Left hindlimb (tissue), 1 donor: Measurements from ENCODE around the gene DPYSL5.

Experiments
- DNase-seq: peaks from one replicate; pipeline ENCODE4 v3.0.0-alpha.2; 2018

DPYSL5 gene

DNA sequence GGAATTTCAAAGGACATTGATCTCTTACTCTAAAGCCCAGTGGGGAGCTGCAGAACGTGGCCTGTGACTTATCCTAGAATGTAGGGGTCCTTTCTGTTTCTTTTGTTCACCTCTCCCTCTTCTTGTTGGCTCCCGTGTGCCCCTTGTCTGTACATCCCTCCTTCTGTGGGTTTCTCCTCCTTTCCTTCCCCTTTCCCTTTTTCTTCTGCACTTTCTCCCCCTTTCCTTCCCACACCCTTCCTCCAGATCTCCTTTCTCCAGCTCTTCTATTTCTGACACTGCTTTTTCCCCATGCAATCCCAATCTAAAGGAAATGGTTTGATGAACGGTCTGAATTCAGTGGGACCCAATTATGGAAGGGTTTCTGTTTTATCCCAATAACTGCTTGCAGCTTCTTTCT, 87.1 kb downstream of the DPYSL5 start:
- DNase-seq: no peak

DNA sequence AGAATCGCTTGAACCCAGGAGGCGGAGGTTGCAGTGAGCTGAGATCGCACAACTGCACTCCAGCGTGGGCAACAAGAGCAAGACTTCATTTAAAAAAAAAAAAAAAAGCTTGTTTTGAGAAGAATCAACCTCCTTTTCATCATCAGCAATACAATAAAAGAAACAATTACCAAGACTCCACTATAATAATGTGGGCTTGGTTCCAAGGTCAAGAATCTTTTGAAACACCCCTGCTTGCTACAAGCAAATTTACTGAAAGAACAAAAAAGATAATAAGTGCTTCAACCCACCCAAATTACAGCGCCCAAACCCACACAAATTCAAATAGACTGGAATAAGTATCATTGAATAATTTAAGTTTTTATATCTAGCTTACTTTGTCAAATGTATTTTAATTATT, 88.9 kb downstream of the DPYSL5 start:
- DNase-seq: no peak

DNA sequence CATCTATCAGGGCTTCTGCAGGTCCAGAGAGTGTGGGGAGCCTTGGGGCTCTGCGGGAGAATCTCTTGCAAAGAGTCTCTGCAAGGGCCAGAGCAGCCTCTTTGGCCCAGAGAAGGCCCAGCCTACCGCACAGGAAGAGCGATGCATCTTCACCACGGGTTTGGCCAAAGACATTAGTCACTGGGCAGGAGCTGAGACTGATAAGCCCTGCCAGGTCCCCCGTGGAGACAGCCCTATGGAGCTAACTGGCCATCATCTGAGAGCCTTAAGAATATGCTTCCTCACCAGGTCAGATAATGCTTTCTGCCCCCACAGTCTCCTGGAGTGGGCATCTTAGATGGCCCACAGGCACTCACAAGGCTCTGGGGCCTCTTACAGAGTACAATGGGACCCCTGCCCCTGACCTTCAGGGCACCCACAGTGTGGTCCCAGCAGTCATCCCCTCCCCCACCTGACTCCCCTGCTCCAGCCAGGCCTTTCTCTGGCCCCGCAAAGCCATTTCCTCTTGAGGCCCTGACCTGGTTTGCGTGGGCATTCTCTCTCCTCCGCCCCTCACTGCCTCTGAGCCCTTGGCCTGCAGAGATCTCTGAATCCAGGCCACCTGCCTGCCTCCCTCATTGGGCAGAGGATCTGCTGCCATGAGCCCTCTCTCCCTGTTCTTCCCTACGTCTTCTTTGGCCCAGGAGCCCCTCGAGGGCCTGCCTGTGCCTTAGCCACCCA, 90.6 kb downstream of the DPYSL5 start:
- DNase-seq: no peak

DNA sequence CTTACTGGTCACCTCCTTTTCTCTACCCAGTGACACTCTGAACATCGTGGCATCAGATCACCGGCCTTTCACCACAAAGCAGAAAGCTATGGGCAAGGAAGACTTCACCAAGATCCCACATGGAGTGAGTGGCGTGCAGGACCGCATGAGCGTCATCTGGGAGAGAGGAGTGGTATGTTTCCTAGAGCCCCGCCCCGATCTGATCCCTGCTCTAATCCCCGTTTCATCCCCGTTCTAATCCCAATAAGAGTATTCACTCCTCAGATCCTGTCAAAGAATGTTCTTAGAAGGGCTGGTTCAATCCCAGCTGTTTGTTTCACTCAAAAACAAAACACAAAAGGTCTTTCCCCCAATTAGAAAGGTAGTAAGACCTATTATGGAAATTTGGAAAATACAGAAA, 92.1 kb downstream of the DPYSL5 start:
- no peak for DNase-seq

DNA sequence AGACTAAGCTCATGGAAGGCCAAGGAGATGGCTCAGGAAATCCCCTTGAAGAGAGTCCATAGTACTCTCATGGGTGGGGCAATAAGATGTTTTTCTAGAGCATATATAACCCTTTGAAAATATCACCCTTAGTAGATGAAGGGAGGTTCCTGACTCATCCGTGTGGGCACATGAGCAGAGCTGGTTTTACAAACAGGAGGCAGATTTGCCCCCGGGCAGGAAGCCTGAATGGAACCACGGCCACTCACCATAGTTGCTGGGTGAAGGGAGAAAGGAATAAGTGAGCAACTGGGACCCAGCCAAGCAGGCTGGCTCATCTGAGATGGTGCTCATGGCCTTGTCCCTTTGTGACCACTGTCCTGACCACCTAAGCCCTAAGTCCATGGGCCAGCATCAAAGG, 93.6 kb downstream of the DPYSL5 start:
- DNase-seq: no peak

DNA sequence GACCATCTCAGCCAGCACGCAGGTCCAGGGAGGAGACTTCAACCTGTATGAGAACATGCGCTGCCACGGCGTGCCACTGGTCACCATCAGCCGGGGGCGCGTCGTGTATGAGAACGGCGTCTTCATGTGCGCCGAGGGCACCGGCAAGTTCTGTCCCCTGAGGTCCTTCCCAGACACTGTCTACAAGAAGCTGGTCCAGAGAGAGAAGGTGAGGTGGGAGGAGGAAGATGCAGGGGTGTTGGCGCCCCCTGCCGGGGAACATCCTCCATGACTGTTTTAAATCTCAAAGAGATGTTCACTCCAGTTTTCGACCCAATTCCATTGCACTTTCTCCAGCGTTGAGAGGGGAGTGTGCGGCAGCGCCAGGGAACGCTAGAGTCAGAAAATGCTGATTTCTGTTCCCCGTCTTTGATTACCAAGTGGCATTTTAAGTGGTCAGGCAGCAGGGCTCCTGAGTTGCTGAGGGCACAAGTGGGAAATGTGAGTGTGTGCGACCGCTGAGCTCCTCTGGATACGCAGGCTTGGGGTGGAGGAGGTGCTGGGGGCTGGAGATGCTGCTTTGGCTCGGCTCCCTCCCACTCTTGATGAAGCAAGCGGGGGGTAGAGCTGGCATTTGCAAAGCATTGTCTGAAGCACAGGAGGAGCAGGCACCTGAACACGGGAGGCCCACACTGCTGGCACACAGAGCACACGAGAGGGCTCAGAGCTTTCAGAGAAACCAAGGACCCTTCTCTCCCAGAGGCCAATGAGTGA, 94.8 kb downstream of the DPYSL5 start:
- DNase-seq: peak; percentile 60

DNA sequence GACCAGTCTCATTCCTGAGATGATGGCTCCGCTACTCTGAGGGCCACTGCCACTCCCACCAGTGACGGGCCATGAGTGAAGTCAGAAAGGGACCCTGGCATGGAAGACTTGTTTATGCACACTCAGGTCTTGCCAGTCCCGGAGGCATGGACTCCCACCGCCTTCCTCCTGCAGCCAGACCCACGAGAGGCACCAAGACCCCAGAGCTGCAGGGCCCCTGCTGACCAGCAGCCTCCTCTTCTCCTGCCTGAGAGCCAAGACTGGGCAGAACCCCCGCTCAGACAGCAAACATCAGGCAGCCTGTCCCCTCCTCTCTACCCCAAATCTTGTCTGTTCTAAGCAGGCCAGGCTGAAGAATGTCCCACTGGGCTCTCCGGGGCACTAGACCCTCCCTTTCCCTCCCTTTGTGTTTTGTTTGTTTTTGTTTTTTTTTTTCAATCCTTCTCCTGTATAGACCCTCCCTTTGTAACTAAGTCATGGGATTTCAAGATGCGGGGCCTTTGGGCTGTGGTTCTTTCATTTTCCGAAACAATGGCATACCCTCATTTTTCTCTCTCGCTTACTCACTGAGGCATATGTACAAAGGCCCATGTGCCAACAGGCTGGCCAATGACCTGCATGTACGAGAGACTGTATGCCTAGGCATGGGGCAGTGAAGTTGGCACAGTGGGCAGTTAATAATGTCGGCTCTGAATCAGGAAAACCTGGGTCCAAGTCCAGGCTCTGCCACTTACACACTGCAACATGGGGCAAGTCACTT, 98.2 kb downstream of the DPYSL5 start:
- DNase-seq: no peak

DNA sequence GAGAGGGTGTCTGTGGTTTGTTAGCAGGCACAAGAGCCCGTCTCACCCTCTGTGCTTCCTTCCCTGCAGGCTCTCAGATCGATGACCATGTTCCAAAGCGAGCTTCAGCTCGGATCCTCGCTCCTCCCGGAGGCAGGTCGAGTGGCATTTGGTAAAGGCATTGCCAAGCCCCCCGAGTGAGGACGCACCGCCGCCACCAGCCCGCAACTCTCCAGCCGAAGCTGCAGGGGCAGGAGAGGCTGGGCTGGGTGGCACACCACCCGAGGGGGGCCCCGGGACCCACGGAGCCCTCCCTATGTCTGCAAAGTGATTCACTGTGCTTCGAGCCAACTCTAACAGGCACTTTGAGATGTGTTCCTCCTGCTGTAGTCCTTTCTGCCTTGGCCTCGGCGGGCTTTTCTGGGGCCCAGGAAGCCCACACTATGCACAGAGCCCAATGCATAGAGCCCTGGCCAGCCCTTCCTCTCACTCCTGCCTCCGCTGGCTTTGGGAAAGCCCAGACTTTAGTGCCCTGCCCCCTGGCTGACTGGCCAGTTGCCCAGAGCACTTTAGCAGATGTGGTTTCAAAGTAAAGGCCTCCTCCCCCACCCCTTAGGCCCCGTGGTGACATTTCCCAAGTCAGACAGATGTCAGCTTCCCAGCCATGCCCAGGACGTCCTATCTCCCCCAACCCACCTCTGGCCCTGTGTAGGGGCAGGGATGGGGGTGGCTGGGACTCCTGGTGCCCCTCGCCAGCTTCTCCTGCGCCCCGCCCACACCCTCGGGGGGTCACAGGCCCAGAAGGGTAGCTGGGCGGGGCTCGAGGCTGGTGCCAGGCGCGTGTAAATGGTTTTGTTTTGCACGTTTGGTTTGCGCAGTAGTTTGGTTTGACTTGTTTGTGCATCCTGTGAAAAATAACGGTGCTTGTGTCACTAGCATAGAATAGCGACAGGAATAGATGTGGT, 99.2 kb downstream of the DPYSL5 start:
- DNase-seq: peak; percentile 75

DNA sequence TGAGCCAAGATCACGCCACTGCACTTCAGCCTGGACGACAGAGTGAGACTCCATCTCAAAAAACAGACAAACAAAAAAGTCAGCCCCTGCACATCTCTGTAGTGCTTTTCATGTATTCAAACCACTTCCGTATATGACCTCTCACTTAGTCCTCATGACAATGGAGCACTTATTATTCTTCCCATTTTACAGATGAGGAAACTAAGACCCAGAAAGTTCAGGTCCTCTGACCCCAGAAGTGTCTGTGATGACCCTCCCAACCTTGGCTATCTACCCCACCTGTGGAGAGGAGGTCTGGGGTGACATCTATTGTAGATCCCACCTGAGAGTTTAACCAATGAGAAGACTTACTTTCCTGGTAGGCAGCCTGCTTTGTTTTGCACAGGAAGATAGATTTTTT, 100.9 kb downstream of the DPYSL5 start:
- DNase-seq: no peak

DNA sequence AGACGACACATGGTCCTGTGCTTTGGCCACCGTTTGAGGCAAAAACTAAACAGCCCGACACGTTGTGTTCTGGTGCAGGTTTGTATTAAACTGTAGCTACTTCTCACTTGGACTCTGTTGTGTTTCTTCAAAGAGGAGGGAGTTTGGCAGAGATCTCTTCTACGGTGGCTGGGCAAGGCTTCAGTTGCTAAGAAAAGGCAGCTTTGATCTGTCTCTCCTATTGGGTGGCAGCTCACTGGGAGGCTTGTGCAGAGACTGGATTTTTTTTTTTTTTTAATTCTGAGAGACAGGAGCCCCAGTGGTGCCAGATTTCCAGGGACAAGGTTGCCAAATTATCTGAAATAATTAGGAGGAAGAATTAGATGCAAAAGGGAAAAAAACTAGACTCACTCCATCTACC, 102.3 kb downstream of the DPYSL5 start:
- DNase-seq: no peak

DNA sequence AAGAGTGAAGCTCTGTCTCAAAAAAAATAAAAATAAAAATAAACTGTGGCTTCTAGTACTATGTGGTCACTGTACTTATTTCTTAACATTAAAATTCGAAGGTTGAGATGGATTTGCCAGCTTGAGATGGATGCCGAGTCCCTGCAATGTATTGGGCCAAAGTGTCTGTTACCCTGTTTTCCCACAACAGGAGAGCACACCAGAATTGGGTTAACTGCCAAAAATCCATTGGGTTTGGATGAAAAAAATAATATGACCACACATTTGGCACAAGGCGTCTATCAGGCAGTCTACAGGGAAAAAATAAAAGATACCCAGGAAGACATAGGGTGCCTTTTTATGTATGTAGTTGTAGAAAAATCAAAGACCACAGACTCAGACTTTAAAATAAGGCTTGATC, 103.3 kb downstream of the DPYSL5 start:
- no peak for DNase-seq

DNA sequence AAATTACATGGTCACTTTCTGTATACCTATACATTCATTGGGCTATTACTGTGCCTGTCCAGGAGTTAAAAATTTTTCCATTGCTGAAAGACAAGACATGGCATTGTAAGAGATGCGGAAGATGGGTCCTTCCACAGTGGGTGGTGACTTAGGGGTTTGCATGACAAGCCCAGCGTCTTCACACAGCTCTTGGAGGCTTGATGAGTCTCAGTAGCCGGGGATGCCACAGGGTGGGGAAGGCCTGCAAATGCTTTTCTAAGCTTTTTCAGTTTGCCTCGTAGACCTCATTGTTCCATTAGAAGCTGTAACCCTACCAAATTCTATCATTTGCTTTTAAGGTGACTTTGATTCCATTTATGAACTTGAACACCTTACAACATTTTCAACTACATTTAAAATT, 104.4 kb downstream of the DPYSL5 start:
- DNase-seq: no peak

DNA sequence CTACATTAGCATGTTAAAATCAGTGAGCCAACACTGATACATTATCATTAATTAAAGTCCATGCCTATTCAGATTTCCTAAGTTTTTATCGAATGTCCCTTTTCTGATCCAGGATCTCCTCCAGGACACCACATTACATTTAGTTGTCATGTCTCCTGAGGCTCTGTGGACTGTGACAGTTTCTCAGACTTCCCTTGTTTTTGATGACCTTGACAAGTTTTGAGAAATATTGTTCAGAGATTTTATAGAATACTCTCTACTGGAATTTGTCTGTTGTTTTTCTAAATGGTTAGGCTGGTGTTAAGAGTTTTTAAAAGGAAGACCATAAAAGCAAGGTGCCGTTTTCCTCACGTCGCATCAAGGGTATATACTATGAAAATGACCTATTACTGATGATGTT, 106.2 kb downstream of the DPYSL5 start:
- no peak for DNase-seq

DNA sequence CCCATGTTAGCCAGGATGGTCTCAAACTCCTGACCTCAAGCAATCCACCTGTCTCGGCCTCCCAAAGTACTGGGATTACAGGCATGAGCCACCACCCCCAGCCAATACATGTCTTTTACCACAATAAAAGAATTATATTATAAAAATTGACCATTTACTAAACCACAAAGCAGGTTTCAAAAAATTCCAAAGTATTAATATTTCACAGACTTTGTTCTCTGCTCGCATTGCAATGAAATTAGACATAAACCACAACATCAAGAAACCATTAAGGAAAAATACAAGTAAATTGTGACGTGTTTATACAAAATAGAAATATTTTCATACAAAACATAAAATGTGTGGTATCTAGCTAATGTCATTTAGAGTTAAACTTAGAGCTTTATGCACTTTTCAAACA, 109.1 kb downstream of the DPYSL5 start:
- DNase-seq: no peak

DNA sequence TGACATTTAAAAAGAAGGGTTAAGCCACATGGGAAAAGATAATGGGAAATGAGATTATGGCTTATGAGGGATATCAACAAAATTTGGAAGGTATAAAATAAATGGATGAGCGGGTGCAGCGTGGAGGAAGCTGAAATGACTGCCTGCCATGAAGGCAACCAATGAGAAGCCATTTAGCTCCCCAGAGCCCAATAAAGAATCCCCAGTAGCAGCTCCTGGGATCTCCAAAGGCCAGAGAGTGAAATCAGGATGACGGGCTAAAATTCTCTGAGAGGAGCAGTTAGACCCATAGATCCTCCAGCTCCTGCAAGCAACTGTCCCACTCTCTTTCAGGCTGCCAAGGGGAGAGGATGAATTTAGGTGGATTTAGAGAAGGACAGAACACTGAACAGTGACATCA, 109.6 kb downstream of the DPYSL5 start:
- DNase-seq: no peak

DNA sequence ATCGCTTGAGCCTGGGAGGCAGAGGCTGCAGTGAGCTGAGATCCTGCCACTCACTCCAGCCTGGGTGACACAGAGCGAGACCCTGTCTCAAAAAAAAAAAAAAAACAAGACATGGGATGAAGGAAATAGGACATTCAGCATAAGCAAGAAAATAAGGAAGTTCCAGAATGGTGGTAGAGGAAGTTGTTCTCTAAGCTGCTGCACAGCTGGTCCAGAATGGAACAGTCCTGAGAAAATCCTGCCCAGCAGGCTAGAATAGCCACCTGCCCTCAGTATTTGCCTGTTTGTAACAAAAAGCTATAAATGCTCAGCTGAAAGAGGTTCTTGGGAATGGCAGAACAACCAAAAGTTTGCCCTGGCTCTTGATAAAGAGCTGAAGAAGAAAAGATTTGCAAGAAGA, 111.4 kb downstream of the DPYSL5 start:
- no peak for DNase-seq

DNA sequence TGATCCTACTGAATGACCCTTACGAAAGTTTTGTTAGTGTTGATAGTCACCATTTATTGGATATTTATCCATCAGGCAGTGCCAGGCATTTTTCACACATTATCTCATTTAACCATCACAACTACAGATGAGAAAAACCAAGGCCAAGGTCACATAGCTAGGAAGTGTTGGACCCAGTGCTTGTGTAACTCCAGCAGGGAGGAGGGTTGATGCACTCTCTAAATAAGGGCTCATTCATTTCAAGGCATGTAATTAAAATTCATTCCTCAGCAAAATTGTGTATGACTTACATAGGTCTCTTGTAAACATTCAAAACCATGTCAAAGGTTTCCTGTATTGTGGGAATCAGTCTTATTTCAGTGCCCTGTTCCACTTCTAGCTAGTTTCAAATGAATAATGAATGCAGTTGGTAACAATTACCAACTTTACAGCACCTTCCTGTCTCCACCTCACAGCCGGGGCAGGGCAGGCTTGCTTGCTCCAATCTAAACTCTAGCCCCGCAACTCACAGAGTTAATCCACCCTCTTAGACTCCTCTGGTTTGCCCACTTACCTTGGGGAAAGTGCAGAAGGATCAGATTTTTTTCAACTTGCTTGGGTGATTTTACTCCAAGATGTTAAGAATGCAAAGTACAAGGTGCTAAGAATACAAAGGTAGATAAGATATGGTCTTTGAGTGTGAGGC, 116.7 kb downstream of the DPYSL5 start:
- no peak for DNase-seq

DNA sequence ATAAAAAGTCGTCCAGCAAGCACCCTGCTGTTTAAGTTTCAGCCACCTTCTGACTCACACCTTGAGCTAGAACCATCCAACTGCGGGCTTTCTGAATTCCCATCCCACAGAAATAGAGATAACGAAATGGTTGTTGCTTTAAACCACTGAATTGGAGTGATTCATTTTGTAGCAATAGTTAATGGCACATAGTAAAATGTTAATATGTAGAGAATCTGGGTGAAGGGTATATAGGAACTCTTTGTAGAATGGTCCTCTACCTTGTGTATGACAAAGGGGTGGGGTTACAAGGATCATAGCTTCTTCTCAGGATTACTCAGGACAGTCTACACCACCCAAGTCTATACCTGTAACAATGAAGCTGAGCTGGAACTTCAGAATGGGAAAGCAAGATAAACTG, 120.1 kb downstream of the DPYSL5 start:
- no peak for DNase-seq

DNA sequence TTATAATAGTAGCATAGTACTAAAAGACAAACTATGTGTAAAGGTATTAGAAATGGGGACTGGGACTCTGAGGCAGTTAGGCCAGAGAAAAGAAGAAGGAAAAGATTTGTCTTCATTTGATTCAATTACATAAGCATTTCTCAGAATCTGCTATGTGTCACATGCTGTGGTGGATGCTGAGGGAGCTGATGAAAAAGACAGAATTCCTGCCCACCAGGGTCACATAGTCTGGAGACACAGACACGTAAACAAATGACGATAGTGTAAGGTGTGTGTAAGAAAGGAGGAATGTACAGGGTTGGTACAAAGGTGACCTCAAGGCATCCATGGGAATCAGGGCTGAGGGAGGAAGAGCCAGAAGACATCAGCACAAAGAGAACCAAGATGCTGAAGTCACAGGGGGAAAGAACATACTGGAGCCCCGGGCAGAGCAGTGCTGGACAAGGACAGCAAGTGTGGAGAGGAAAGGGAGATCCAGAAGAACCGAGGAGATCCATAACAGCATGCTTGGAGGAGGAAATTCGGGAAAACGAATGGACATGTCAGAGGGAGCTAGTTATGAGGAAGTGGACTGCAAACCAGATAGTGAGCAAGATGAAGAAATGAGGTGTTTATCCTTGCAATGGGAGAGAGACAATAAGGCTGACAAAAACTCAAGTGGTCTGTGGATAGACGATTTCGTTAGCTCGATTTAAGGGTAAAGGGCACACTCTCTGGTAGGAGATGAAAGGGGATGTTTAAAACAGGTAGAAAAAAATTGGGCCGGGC, 121.3 kb downstream of the DPYSL5 start:
- no peak for DNase-seq

DNA sequence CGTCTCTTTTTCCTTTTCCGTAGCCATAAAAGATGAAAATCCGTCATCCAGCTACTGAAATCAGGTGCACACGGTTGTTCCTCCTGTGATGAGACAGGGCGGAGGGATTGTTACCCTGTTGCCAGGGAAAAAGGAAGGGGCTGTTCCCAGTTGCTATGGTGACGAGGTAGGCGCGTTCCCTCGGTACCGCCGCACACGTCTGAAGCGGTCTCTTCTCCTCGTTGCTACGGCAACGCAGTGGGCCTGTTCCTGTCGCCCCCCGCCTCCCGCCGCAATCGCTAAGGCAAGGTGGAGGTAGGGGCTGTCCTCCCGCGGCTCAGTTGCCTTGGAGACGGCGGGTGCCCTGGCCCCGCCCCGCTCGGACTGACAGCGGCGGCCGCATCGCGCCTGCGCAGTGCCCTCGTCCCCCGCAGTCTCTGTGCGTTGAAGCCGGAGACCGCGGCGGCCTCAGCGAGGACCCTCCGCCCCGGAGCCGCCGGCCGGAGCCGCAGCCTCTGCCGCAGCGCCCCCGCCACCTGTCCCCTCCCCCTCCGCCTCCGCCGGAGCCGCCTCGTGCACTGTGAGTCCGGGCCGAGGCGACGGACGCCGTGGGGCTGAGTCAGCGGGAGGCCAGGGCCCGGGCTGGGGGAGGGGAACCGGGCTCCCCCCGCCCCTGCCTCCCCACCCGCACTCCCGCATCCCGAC, 122.5 kb downstream of the DPYSL5 start, which contains the start of gene MAPRE3:
MAPRE3 (plus strand) TSS at position 394 of the 684 bp plus-strand sequence. CDS start 51,582 bp downstream, outside the sequence.
- peak; percentile 87 for DNase-seq
